ENCODE results near the gene SNX5.

DNA sequence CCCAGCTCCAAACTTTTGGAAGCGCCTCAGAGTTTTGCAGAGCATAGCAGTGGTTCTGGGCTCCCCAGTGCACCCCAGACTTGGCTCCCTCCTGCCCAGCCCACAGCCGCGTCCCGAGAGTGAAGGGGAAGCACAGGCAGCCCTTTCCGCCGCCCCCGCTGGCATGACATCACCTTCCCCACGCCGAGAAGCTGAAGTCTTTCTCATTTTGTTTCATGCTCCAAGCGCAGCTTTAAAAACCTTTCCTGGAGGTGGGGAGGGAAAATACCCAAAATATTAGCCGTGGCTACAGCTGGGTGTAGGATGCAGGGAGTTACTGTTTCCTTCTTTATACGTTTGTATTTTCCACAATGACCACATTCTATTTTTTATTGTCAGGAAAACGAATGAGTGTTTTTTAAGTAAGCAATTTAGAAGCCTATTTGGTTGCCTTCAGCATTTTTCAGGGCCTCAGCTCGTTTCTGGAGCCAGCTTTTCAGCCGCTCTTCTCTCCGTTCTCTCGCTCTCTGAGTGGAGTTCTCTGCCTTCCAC is 72.9 kb downstream of the SNX5 start:
- TF ChIP-seq, protein P1, sequence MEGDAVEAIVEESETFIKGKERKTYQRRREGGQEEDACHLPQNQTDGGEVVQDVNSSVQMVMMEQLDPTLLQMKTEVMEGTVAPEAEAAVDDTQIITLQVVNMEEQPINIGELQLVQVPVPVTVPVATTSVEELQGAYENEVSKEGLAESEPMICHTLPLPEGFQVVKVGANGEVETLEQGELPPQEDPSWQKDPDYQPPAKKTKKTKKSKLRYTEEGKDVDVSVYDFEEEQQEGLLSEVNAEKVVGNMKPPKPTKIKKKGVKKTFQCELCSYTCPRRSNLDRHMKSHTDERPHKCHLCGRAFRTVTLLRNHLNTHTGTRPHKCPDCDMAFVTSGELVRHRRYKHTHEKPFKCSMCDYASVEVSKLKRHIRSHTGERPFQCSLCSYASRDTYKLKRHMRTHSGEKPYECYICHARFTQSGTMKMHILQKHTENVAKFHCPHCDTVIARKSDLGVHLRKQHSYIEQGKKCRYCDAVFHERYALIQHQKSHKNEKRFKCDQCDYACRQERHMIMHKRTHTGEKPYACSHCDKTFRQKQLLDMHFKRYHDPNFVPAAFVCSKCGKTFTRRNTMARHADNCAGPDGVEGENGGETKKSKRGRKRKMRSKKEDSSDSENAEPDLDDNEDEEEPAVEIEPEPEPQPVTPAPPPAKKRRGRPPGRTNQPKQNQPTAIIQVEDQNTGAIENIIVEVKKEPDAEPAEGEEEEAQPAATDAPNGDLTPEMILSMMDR (IDR thresholded peaks at IDR 0.05): no peak
- TF ChIP-seq EZH2 (IDR thresholded peaks at IDR 0.05; ENCODE audit: borderline replicate concordance, insufficient read depth, low read depth, low read length, poor library complexity, severe bottlenecking): no peak
